Ammon's horn (tissue), 1 donor: ENCODE data around the gene DGCR8.

Experiments used
- DNase-seq: peaks from one replicate; pipeline ENCODE4 v3.0.0-alpha.2; 2016; ENCODE audit warnings: low spot score

DGCR8 gene

GRCh38 chr22:20110359-20110985, 30.4 kb downstream of the DGCR8 start:
- no peak for DNase-seq

- no peak for DNase-seq
These were observed 31.1 kb downstream of the DGCR8 start for GRCh38 chr22:20111045-20111688.

- no peak for DNase-seq
These were observed 31.9 kb downstream of the DGCR8 start for GRCh38 chr22:20111689-20112622.

GRCh38 chr22:20112623-20113511, 32.8 kb downstream of the DGCR8 start:
- no peak for DNase-seq

- DNase-seq: no peak
These were observed 33.7 kb downstream of the DGCR8 start for GRCh38 chr22:20113551-20114310.

- no peak for DNase-seq
These were observed 34.8 kb downstream of the DGCR8 start for GRCh38 chr22:20114506-20115475.

- DNase-seq: no peak
These were observed 35.8 kb downstream of the DGCR8 start, which contains the start of gene RANBP1 for GRCh38 chr22:20115691-20116375. RANBP1 (plus strand) TSS chr22:20116104; CDS start chr22:20116185, 81 bp downstream.

GRCh38 chr22:20116376-20116950, 36.4 kb downstream of the DGCR8 start:
- DNase-seq: no peak

- peak; percentile 96 for DNase-seq
These were observed 37.1 kb downstream of the DGCR8 start, which contains the start of gene TRMT2A for GRCh38 chr22:20116951-20117632. TRMT2A (minus strand) TSS chr22:20117226; CDS start chr22:20116906, 320 bp downstream.

GRCh38 chr22:20117633-20118299, 37.7 kb downstream of the DGCR8 start:
- no peak for DNase-seq

- DNase-seq: no peak
These were observed 38.4 kb downstream of the DGCR8 start for GRCh38 chr22:20118300-20119020.

- no peak for DNase-seq
These were observed 41.9 kb downstream of the DGCR8 start for GRCh38 chr22:20121856-20122415.

GRCh38 chr22:20123366-20124082, 43.5 kb downstream of the DGCR8 start:
- no peak for DNase-seq

- DNase-seq: no peak
These were observed 44.2 kb downstream of the DGCR8 start for GRCh38 chr22:20124083-20124787.
